IMR-90 (cell line): Measurements from ENCODE around the gene KRT77.

ENCODE experiments used
- BHLHE40 ChIP-seq: fragments of 150-350 bp; IDR thresholded peaks from 2 replicates; pipeline ENCODE4 v1.6.1; 2016; ENCODE audit warnings: mild to moderate bottlenecking, low read depth, low read length
- CEBPB ChIP-seq: IDR thresholded peaks from 2 replicates; pipeline ENCODE4 v1.6.1; 2012; ENCODE audit warnings: low read depth, low read length, improper control_type of control experiment
- CHD1 ChIP-seq: IDR thresholded peaks from 2 replicates; pipeline ENCODE4 v1.6.1; 2012; ENCODE audit warnings: low read depth, low read length, improper control_type of control experiment
- CTCF ChIP-seq: conservative IDR thresholded peaks from 2 replicates; pipeline ENCODE4 v1.5.1; 2012; ENCODE audit warnings: mild to moderate bottlenecking, low read depth, low read length, improper control_type of control experiment
- ELK1 ChIP-seq: fragments of 150-350 bp; IDR thresholded peaks from 2 replicates; pipeline ENCODE4 v1.6.1; 2016; ENCODE audit warnings: low read depth, mild to moderate bottlenecking, low read length, moderate library complexity, borderline replicate concordance
- MAFK ChIP-seq: IDR thresholded peaks from 2 replicates; pipeline ENCODE4 v1.6.1; 2012; ENCODE audit warnings: low read depth, low read length, improper control_type of control experiment
- MAZ ChIP-seq: IDR thresholded peaks from 2 replicates; pipeline ENCODE4 v1.6.1; 2012; ENCODE audit warnings: low read depth, mild to moderate bottlenecking, low read length, improper control_type of control experiment, moderate library complexity, borderline replicate concordance
- MXI1 ChIP-seq: IDR thresholded peaks from 2 replicates; pipeline ENCODE4 v1.6.1; 2012; ENCODE audit warnings: low read depth, mild to moderate bottlenecking, low read length, moderate library complexity, borderline replicate concordance
- POLR2A ChIP-seq: IDR thresholded peaks from 2 replicates; pipeline ENCODE4 v1.6.1; 2012; ENCODE audit warnings: mild to moderate bottlenecking, low read depth, low read length
- RAD21 ChIP-seq: IDR thresholded peaks from 2 replicates; pipeline ENCODE4 v1.6.1; 2012; ENCODE audit warnings: low read length, improper control_type of control experiment
- RCOR1 ChIP-seq: IDR thresholded peaks from 2 replicates; pipeline ENCODE4 v1.6.1; 2012; ENCODE audit warnings: mild to moderate bottlenecking, low read length, improper control_type of control experiment; ENCODE audit not compliant: insufficient replicate concordance
- RFX5 ChIP-seq: IDR thresholded peaks from 2 replicates; pipeline ENCODE4 v1.8.0; 2012; ENCODE audit warnings: low read depth, mild to moderate bottlenecking, low read length, moderate library complexity
- SMC3 ChIP-seq: fragments of 150-350 bp; IDR thresholded peaks from 2 replicates; pipeline ENCODE4 v1.6.1; 2016; ENCODE audit warnings: low read depth, mild to moderate bottlenecking, antibody characterized with exemption, low read length, moderate library complexity
- USF2 ChIP-seq: fragments of 150-350 bp; IDR thresholded peaks from 2 replicates; pipeline ENCODE4 v1.6.1; 2017; ENCODE audit warnings: mild to moderate bottlenecking, antibody characterized with exemption, low read length, low read depth

GRCh38 chr12:52693261-52693660 lies 10.1 kb downstream of the KRT77 start:
- TF ChIP-seq CTCF, result no peak
- TF ChIP-seq RAD21, result no peak
- TF ChIP-seq CEBPB, result no peak
- TF ChIP-seq POLR2A, result no peak
- TF ChIP-seq MAZ, result no peak
- no peak for TF ChIP-seq SMC3
- no peak for TF ChIP-seq BHLHE40
- TF ChIP-seq ELK1, result no peak
- no peak for TF ChIP-seq USF2
- TF ChIP-seq RFX5, result no peak
- TF ChIP-seq MAFK, result no peak
- no peak for TF ChIP-seq RCOR1
- TF ChIP-seq MXI1, result no peak
- no peak for TF ChIP-seq CHD1
